HG03159 (cell line): ENCODE results near the gene ATAD2B.

Experiments used
- ATAC-seq: cut with Tn5 transposase; IDR thresholded peaks from one replicate; pipeline ENCODE4 v1.9.1; 2021; ENCODE audit warnings: mild to moderate bottlenecking, moderate library complexity; ENCODE audit not compliant: unreplicated experiment

The ATAD2B gene

DNA sequence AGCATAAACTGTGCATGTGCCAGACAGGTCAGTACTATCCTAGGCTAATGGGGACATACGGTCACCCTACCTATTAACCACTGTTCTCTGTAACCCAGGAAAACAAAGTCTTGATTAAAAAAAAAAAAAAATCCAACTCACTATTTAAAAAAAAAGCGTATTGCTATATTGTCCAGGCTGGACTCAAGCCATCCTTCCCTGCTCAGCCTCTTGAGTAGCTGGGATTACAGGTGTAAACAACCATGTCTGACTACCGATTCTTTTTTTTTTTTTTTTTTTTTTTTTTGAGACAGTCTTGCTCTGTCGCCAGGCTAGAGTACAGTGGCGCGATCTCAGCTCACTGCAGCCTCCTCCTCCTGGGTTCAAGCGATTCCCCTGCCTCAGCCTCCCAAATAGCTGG is 11.6 kb downstream of the ATAD2B start:
- ATAC-seq = no peak

DNA sequence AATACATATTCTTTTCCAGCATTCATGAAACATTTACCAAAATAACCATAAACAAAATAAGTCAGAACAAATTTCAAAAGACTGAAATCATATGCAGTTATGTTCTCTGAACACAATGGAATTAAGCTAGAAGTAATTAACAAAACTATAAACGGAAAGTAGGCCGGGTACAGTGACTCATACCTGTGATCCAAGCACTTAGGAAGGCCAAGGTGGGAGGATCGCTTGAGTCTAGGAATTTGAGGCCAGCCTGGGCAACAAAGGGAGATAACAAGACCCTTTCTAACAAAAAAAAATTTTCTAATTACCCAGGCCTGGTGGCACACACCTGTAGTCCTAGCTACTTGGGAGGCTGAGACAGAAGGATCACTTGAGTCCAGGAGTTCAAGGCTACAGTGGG is 14.9 kb downstream of the ATAD2B start:
- no peak for ATAC-seq

DNA sequence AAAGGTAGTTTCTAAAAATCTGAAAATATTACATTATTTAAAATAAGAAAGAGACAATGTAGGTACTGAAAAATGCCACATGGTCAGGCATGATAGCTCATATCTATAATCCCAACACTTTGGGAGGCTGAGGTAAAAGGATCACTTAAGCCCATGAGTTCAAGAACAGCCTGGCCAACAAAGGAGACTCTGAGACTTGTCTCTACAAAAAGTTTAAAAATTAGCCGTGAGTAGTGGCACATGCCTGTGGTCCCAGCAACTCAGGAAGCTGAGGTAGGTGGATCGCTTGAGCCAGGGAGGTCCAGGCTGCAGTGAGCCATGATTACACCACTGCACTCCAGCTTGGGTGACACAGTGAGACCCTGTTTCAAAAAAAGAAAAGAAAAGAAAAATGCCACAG is 21.8 kb downstream of the ATAD2B start:
- ATAC-seq = no peak

DNA sequence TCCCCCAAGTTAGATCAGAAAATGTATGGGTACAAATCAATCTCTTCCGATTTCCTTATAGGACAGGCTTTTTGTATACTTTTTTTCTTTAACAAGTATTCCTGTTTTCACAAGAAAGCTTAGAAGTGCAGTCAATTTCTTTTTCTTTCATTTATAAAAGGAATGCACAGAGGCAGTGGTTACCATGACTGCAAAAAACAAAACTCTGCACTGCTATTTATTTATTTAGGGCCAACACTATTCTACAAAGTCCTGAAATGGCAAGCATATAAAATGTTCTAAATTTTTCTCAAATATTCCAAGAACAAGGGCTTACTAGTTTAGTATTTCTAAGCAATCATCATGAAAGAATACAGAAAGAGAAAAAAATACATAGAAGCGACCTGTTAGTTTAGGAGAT is 22.2 kb downstream of the ATAD2B start:
- no peak for ATAC-seq

DNA sequence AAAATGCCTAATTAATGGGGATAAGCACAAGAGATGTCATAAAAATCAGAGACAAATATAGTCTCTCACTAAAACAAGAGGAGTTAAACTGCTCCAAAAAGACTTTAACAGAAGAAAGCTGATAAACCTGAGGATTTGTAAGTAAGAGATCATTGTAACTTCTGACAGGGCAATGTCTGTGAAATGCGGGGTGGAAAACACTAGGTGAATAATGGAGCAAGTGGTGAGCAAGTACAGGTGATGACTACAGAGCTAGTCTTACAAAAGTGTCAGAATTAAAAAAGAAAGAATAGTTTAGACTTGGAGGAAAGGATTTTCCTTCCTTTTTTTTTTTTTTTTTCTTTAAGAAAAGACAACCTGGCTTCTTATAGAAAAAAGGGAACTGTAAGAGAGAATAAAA is 22.7 kb downstream of the ATAD2B start:
- no peak for ATAC-seq

DNA sequence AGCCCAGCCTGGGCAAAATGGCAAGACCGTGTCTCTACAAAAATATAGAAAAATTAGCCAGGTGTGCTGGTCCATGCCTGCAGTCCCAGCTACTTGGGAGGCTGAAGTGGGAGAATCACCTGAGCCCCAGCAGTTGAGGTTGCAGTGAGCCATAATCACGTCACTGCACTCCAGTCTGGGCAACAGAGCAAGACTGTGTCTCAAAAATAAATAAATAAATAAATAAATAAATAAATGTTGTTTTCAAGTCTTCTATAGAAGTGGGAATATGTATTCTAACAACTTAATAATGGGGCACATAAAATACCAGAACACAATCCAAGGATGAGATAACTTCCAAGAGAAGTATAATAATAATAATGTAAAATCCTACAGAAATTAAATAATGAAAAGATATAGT is 23.9 kb downstream of the ATAD2B start:
- no peak for ATAC-seq

DNA sequence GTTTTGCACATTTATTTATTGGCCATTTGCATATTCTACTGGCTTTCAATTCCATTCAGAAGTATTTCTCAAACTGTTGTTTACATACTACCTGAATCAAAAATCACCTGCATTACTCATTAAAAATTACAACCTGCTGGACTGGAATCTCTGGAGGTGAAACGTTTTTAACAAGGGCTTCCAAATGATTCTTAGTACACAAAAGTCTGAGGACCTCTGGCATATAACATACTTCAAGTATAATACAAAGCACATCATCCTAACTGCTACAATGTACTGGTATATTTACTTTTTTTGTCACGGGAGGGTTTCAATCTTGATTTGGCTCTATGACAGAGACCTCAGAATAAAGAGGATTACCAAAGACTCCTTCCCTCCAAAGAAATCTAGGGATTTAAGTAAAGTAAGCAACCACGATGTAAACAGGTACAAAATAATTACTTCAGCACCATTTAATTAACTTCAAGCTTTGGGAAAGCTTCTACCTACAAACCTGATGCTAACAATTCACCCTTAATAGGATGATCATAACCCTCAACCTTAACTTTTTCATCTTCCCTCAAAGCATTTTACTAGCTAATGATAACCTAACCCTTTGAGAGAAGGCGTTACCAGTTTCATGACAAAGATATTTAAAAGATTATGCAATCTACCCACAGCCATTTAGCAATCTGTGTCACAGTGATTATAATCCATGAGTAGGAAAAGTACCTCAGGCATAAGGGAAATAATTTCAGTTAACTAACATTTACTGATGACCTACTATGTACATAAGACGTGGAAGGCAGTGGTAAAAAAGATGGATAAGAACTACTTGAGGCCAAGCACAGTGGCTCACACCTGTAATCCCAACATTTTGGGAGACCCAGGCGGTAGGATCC is 24.7 kb downstream of the ATAD2B start:
- no peak for ATAC-seq

DNA sequence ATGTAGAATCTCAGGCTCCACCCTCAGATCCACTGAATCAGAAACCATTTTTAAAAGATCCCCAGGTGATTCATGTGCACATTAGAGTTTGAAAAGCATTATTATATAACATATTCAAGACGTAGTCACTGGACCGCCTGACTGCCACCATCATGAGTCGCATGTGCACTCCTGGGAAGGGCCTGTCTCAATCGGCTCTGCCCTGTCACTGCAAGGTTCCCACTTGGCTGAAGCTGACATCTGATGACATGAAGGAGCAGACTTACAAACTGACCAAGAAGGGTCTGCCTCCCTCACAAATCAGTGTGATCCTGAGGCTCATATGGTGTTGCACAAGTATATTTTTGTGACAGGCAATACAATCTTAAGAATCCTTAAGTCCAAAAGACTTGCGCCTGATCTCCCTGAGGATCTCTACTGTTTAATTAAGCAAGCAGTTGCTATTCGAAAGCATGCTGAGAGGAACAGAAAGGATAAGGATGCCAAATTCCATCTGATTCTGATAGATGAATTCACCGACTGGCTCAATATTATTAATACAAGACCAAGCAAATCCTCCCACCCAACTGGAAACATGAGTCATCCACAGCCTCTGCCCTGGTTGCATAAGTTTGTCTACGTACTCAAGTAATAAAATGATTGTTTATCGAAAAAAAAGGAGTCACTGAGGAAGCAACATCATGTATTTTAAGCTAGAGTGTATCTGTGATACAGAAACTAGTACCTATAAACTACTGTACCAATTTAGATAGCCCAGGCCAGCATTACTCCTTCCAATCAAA is 26.2 kb downstream of the ATAD2B start:
- no peak for ATAC-seq

DNA sequence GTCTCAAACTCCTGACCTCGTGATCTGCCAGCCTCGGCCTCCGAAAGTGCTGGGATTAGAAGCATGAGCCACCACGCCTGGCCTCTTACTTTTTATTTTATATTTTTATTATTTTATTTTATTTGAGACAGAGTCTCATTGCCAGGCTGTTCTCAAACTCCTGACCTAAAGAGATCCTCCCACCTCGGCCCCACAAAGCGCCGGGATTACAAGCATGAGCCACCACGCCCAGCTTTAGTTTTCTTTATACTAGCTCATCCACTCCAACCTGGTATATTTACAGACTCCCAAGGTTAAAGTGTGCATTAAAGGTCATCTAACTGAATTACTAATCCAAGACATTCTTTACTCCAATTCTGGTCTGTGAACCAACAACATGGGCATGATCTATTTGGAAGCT is 26.8 kb downstream of the ATAD2B start:
- no peak for ATAC-seq

DNA sequence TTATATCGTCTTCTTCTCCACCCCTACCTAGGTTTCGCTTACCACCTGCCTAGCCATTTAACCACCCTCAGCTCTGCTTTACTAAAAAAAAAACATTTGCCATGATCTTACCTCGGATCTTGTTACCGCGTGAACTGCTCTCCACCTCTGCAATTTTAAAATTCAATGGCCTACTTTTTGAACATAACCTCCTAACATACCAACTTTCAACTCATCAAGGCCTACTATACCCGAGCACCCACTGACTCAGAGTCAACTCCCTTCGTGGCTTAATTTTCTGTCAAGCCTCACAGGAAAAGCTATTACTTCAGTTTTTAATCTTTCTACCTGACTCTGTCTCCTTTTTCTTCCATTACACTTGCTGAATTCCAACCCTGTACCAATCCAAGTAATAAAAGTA is 55.7 kb downstream of the ATAD2B start:
- ATAC-seq = no peak

DNA sequence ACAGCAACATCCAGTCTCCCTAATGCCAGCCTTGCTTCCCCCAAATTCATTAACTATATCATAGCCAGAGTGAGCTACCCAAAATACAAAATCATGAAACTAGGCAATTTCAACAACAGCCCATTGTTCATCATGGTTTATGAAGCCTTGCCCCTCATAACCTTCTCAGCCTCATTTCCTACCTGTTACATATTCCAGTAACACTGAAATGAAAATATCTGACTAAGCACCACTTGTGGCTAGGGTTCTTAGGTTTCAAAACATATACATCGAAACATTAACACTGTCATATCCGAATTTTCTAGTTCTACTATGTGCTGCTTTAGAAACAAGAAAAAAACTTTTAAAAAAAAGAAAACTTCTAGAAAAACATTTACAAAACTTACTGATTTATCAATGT is 59.5 kb downstream of the ATAD2B start:
- no peak for ATAC-seq

DNA sequence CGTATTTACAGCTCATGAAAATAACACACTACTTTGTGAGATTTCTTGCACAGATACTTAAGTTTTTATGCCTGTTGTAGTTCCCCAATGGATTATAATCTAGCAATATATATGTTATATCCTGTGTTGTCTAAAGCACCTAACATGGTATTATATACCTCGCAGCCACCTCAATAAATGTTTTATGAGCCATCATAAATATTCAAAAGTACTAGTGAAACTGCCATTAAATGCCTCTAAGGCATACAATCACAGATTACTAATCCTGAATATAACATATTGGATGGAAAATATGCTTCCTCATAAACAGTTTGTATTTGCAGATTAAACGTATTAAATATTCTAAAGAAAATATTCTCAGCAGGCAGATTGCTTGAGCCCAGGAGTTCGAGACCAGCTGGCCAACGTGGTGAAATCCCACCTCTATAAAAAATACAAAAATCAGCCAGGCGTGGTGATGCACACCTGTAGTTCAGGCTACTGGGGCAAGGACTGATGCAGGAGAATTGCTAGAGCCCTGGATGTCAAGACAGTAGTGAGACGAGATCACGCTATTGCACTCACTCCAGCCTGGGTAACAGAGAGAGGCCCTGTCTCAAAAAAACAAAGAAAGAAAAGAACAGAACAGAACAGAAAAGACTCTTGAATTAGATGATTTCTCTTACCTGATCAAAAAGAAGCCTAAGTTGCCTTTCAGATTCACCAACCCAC is 64.1 kb downstream of the ATAD2B start:
- ATAC-seq = no peak

DNA sequence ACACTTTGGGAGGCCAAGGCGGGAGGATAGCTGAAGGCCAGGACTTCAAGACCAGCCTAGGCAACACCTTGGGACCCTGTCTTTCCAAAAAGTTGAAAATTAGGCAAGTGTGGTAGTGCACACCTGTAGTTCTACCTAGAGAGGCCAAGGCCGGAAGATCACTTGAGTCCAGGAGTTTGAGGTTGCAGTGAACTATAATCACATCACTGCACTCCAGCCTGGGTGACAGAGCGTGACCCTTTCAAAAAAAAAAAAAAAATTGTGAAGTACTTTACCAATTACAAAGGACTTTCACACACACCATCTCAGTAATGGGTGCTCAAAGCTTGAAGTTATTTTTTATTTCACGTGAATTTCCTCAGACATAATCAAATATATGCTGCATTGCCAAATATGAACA is 65.0 kb downstream of the ATAD2B start:
- ATAC-seq = no peak

DNA sequence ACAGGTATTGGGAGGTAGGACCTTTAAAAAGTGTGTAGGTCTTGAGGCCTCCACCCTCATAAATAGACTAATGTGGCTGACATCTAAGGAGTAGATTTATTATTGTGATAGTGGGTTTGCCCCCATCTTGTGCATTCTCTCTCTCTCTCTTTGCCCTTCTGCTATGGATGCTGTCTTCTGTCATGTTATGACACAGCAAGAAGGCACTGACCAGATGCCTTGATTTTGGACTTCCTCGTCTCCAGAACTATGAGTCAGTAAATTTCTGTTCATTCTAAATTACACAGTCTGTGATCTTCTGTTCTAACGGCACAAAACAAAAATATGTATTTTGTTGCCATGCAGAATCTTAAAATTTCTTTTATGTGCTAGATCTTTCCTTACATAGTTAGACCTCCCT is 66.9 kb downstream of the ATAD2B start:
- no peak for ATAC-seq

DNA sequence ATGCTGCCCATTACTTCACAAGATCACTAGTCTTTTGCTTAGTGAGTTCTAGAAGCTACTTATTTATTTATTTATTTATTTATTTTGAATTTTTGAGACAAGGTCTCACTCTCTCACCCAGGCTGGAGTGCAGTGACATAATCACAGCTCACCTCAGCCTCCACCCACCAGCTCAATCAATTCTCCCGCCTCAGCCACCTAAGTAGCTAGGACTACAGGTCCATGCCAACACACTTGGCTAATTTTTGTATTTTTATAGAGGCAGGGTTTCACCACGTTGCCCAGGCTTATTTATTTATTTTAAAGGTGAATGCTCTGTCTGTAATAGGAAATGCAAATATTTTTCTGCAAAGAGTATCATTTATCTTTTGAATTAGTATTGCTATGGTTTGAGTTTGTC is 67.7 kb downstream of the ATAD2B start:
- no peak for ATAC-seq

DNA sequence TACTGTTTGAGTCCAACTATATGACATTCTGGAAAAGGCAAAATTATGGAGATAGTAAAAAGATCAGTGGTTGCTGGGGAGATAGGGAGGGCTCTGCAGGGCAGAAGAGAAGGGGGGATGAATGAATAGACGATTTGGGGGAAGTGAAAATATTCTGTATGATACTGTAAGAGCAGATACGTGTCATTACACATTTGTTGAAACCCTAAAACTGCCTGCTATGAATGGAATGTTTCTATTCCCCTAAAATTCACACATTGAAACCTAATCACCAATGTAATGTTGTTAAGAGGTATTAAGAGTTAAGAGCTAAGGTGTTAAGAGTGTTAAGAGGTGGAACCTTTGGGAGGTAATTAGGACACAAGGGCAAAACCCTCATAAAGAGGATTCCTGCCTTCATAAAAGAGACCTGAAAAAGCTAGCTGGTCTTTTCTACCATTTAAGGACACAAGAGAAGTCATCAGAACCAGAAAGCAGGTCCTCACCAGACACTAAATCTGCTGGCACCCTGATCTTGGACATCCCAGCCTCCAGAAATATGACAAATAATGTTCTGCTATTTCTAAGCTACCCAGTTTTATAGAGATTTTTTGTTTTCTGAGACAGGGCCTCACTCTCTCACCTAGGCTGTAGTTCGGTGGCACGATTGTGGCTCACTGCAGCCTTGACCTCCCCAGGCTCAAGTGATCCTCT is 76.2 kb downstream of the ATAD2B start:
- peak; percentile 76 for ATAC-seq

DNA sequence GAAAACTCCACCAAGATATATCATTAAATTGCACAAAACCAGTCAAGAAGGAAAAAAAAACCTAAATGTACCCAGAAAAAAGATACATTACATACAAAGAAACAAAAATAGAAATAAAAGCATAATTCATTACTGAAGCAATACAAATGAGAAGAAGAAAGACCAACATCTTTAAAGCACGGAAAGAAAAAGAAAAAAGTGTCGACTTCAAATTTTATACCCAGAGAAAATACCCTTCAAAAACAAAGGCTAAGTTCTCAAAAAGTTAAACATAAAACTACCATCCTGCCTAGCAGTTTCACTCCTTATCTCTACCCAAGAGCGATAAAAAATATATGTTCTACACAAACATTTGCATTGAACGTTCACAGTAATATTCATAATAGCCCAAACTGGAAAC is 82.0 kb downstream of the ATAD2B start:
- ATAC-seq = no peak

DNA sequence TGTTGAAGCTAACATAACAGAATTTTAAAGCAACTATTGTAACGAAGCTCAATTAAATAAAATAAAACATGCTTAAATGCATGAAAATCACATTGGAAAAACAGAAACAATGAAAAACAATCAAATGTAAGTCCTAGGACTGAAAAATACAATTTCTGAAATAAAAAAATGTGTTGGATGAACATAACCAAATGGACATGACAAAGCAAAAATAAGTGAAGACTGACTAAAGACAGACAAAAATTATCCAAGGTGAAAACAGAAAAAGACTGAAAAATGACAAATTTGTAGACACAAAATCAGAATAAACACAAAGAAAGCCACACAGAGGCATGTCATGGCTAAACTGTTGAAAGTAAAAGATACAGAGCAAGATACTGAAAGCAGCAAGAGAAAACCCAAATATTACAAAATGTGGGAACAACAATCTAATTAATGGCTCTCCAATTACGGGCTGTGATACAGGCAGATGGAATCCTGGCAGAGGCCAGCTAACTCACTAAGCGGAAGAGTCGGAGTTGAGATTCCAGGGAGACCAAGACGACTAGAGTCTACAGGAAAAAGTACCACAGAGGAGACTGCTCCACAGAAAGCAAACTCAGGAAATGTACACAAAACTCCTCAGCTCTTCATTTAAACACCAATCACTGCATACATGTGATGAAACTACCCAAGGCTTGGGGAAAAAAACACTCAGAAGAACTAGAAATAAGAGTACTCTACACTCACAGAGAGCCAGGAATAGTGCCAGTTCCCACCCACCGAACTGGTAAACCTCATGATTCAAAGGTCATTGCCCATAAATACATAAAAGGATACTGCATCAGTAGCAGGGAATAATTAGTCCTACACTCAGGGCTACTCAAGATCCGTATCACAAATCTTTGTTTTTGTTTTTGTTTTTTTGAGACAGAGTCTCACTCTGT is 83.6 kb downstream of the ATAD2B start:
- no peak for ATAC-seq

DNA sequence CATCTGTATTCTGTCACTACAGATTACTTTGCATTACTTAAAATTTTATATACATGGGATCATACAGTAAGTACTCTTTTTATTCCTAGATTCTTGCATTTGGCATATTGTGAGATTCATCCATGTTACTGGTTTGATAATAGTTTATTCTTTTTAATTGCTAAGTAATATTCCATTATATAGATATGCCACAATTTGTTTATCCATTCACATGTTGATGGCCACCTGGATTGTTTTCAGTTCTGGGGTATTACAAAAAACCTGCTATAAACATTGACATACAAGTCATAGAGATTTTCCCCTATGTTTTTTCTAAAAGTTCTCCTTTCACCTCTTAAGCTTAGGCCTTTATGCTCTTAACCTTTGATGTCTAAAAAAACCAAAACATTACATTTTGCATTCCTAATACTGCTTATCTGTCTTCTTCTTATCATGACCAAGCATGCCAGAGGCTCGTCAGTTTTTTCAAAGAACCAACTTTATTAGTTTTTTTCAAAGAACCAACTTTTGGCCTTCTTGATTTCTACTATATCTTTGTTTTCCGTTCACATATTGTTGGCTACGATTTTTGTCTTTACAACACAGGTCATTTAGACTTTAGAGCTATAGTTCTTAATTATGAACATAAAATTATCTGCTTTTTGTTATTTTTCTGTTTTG is 86.9 kb downstream of the ATAD2B start:
- ATAC-seq = no peak
